ENCODE measurements around the gene PTPN7.

DNA sequence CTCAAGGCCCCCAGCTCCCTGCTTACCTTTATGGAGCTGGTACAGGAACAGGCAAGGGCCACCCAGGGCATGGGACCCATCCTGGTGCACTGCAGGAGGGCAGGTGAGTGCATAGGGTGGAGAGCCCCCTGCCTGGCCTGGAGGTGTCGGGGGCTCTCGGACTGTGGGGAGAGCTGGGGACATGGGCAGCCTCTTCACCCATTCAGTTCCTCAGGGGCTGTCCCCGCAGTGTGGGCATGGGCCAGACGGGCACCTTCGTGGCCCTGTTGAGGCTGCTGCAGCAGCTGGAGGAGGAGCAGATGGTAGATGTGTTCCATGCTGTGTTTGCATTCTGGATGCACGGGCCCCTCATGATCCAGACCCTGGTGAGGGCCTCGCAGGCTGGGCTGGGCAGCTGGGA, 25.9 kb upstream of the PTPN7 start:
- TF ChIP-seq, protein P1, sequence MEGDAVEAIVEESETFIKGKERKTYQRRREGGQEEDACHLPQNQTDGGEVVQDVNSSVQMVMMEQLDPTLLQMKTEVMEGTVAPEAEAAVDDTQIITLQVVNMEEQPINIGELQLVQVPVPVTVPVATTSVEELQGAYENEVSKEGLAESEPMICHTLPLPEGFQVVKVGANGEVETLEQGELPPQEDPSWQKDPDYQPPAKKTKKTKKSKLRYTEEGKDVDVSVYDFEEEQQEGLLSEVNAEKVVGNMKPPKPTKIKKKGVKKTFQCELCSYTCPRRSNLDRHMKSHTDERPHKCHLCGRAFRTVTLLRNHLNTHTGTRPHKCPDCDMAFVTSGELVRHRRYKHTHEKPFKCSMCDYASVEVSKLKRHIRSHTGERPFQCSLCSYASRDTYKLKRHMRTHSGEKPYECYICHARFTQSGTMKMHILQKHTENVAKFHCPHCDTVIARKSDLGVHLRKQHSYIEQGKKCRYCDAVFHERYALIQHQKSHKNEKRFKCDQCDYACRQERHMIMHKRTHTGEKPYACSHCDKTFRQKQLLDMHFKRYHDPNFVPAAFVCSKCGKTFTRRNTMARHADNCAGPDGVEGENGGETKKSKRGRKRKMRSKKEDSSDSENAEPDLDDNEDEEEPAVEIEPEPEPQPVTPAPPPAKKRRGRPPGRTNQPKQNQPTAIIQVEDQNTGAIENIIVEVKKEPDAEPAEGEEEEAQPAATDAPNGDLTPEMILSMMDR (IDR thresholded peaks at IDR 0.05; ENCODE audit: low read length): no peak
- TF ChIP-seq EZH2 (IDR thresholded peaks at IDR 0.05; ENCODE audit: borderline replicate concordance, low read length): no peak
